HG03064 (cell line): ENCODE measurements around the gene DOP1A.
A peak's percentile ranks its signal among the peaks of the same experiment; 100 is the strongest.

Experiments
- ATAC-seq: cut with Tn5 transposase; IDR thresholded peaks from one replicate; pipeline ENCODE4 v1.9.1; 2021; ENCODE audit warnings: low read depth; ENCODE audit not compliant: unreplicated experiment

DOP1A gene

GRCh38 chr6:83072726-83073125 lies 5.3 kb downstream of the DOP1A start:
- ATAC-seq, result no peak

- ATAC-seq, result no peak
These were observed 6.1 kb downstream of the DOP1A start for GRCh38 chr6:83073615-83074014.

GRCh38 chr6:83083476-83083875 lies 16.0 kb downstream of the DOP1A start:
- ATAC-seq, result no peak

- ATAC-seq, result peak; percentile 96
These were observed 19.3 kb downstream of the DOP1A start for GRCh38 chr6:83086751-83087150.

GRCh38 chr6:83092756-83093399 lies 25.4 kb downstream of the DOP1A start:
- no peak for ATAC-seq

GRCh38 chr6:83096791-83097190 lies 29.3 kb downstream of the DOP1A start:
- no peak for ATAC-seq

- no peak for ATAC-seq
These were observed 29.7 kb downstream of the DOP1A start for GRCh38 chr6:83097204-83097603.

- ATAC-seq, result no peak
These were observed 30.2 kb downstream of the DOP1A start for GRCh38 chr6:83097675-83098074.

- no peak for ATAC-seq
These were observed 31.1 kb downstream of the DOP1A start for GRCh38 chr6:83098589-83098988.

GRCh38 chr6:83108378-83108777 lies 40.9 kb downstream of the DOP1A start:
- ATAC-seq, result no peak

GRCh38 chr6:83113258-83113657 lies 45.8 kb downstream of the DOP1A start:
- ATAC-seq, result no peak

- ATAC-seq, result no peak
These were observed 46.7 kb downstream of the DOP1A start for GRCh38 chr6:83114164-83114563.

GRCh38 chr6:83117802-83118201 lies 50.3 kb downstream of the DOP1A start:
- no peak for ATAC-seq

GRCh38 chr6:83119742-83120300 lies 52.4 kb downstream of the DOP1A start:
- ATAC-seq, result no peak

GRCh38 chr6:83124553-83124952 lies 57.1 kb downstream of the DOP1A start:
- no peak for ATAC-seq

- no peak for ATAC-seq
These were observed 58.0 kb downstream of the DOP1A start for GRCh38 chr6:83125425-83125824.

- no peak for ATAC-seq
These were observed 58.8 kb downstream of the DOP1A start for GRCh38 chr6:83126223-83126622.

GRCh38 chr6:83126807-83127206 lies 59.3 kb downstream of the DOP1A start:
- ATAC-seq, result no peak

- no peak for ATAC-seq
These were observed 59.8 kb downstream of the DOP1A start for GRCh38 chr6:83127258-83127657.

- ATAC-seq, result no peak
These were observed 60.5 kb downstream of the DOP1A start for GRCh38 chr6:83127976-83128375.

- ATAC-seq, result no peak
These were observed 64.7 kb downstream of the DOP1A start for GRCh38 chr6:83132121-83132520.

- no peak for ATAC-seq
These were observed 70.7 kb downstream of the DOP1A start for GRCh38 chr6:83138118-83138722.
